ENCODE data around the gene TNFRSF19. TPM values are rescaled to one million over a fixed set of nuclear protein-coding genes. Genes with fewer than 3 reads are reported as not detected.
A peak's percentile ranks its signal among the peaks of the same experiment; 100 is the strongest.

TNFRSF19 gene
- total RNA-seq, 4 donors from 2014 or later = 2.0 to 74.2 (median 4.2) TPM

- Histone ChIP-seq H3K27ac (no peak overlapping the region), H3K4me1 (no peaks in the 10 kb centered on the region), H3K9me3 (no peaks in the 10 kb centered on the region), H3K4me3 (no peak overlapping the region), H3K27me3 (no peaks in the 10 kb centered on the region), H3K36me3 (no peaks in the 10 kb centered on the region)
- DNase-seq = no peak
- intact Hi-C loops (cut with DNase I; ENCODE audit: low total_unique reads) = no loop called here
- no peak for TF ChIP-seq CTCF (IDR thresholded peaks at IDR 0.05)
- no peak for TF ChIP-seq POLR2A (IDR thresholded peaks at IDR 0.05)
Measured at GRCh38 chr13:23716401-23716800, 146.2 kb downstream of the TNFRSF19 start.

- H3K36me3 ChIP-seq = no peaks in the 10 kb centered on the region
- H3K27me3 ChIP-seq = no peaks in the 10 kb centered on the region
- H3K27ac ChIP-seq = no peak overlapping the region
- H3K9me3 ChIP-seq = no peaks in the 10 kb centered on the region
- DNase-seq = no peak
- H3K4me3 ChIP-seq = no peak overlapping the region
- intact Hi-C loops (cut with DNase I; ENCODE audit: low total_unique reads) = no loop called here
- H3K4me1 ChIP-seq = no peaks in the 10 kb centered on the region
- TF ChIP-seq CTCF (IDR thresholded peaks at IDR 0.05) = no peak
- no peak for TF ChIP-seq POLR2A (IDR thresholded peaks at IDR 0.05)
Measured at GRCh38 chr13:23718996-23719395, 148.8 kb downstream of the TNFRSF19 start.

GRCh38 chr13:23722726-23723453 is 152.7 kb downstream of the TNFRSF19 start:
- TF ChIP-seq CTCF (IDR thresholded peaks at IDR 0.05) = no peak
- TF ChIP-seq POLR2A (IDR thresholded peaks at IDR 0.05) = no peak
- Histone ChIP-seq H3K27me3 (no peaks in the 10 kb centered on the region), H3K36me3 (no peaks in the 10 kb centered on the region), H3K9me3 (no peaks in the 10 kb centered on the region), H3K4me1 (no peaks in the 10 kb centered on the region), H3K4me3 (no peak overlapping the region), H3K27ac (peak overlapping the region; percentile 53)
- intact Hi-C loops (cut with DNase I; ENCODE audit: low total_unique reads) = no loop called here
- DNase-seq = no peak

GRCh38 chr13:23723471-23723870 is 153.3 kb downstream of the TNFRSF19 start:
- H3K9me3 ChIP-seq = no peaks in the 10 kb centered on the region
- H3K27me3 ChIP-seq = no peaks in the 10 kb centered on the region
- TF ChIP-seq POLR2A (IDR thresholded peaks at IDR 0.05) (no peak), CTCF (IDR thresholded peaks at IDR 0.05) (no peak)
- DNase-seq = peak in 1 of 2 donors; percentile 30
- no peaks in the 10 kb centered on the region for H3K4me1 ChIP-seq
- intact Hi-C loops (cut with DNase I; ENCODE audit: low total_unique reads) = no loop called here
- no peaks in the 10 kb centered on the region for H3K36me3 ChIP-seq
- no peak overlapping the region for H3K4me3 ChIP-seq
- peak overlapping the region; percentile 53 for H3K27ac ChIP-seq

GRCh38 chr13:23724196-23724970 is 154.2 kb downstream of the TNFRSF19 start:
- H3K4me1 ChIP-seq = no peaks in the 10 kb centered on the region
- TF ChIP-seq POLR2A (IDR thresholded peaks at IDR 0.05) (no peak), CTCF (IDR thresholded peaks at IDR 0.05) (no peak)
- H3K36me3 ChIP-seq = no peaks in the 10 kb centered on the region
- no peak overlapping the region for H3K4me3 ChIP-seq
- H3K27me3 ChIP-seq = no peaks in the 10 kb centered on the region
- peak overlapping the region; percentile 53 for H3K27ac ChIP-seq
- DNase-seq = no peak
- intact Hi-C loops (cut with DNase I; ENCODE audit: low total_unique reads) = no loop called here
- no peaks in the 10 kb centered on the region for H3K9me3 ChIP-seq

Measured in uterus (tissue), 4 donors.